SJSA1 (cell line): Measurements from ENCODE around the gene UBASH3A. TPM values are rescaled to one million over a fixed set of nuclear protein-coding genes. Genes with fewer than 3 reads are reported as not detected.
A peak's percentile ranks its signal among the peaks of the same experiment; 100 is the strongest.

ENCODE experiments used
- DNase-seq, 2 experiments: peaks; one replicate each; pipeline ENCODE4 v3.0.0-alpha.2; 2015 to 2020; ENCODE audit warnings: low spot score in 2 of 2, low read depth in 1 of 2
- H3K27ac ChIP-seq: fragments of 250-450 bp; sonication (Bioruptor Pico); 2 replicates; pipeline ENCODE4 v1.5.1; 2020; ENCODE audit warnings: mild to moderate bottlenecking, moderate library complexity
- H3K27me3 ChIP-seq: fragments of 250-450 bp; sonication (Bioruptor Pico); replicated peaks from 2 replicates; pipeline ENCODE4 v1.5.1; 2020; ENCODE audit warnings: mild to moderate bottlenecking, moderate library complexity
- H3K36me3 ChIP-seq: fragments of 250-450 bp; sonication (Bioruptor Pico); 2 replicates; pipeline ENCODE4 v1.5.1; 2020; ENCODE audit warnings: mild to moderate bottlenecking
- H3K4me1 ChIP-seq: fragments of 250-450 bp; sonication (Bioruptor Pico); replicated peaks from 2 replicates; pipeline ENCODE4 v1.6.1; 2021; ENCODE audit warnings: mild to moderate bottlenecking
- H3K4me3 ChIP-seq: fragments of 250-450 bp; sonication (Bioruptor Pico); 2 replicates; pipeline ENCODE4 v1.5.1; 2020; ENCODE audit warnings: mild to moderate bottlenecking
- H3K9me3 ChIP-seq: fragments of 250-450 bp; sonication (Bioruptor Pico); replicated peaks from 2 replicates; pipeline ENCODE4 v1.5.1; 2020; ENCODE audit warnings: mild to moderate bottlenecking
- total RNA-seq: library from RNA; depleted of rRNA; stranded (reverse); fragments of >200 nt; shearing (Covaris generic); gene quantifications from 2 replicates; pipeline ENCODE4 v1.2.3, GENCODE V29; 2014

The UBASH3A gene
- total RNA-seq, 1 experiment from 2014 or later, result not detected

DNA sequence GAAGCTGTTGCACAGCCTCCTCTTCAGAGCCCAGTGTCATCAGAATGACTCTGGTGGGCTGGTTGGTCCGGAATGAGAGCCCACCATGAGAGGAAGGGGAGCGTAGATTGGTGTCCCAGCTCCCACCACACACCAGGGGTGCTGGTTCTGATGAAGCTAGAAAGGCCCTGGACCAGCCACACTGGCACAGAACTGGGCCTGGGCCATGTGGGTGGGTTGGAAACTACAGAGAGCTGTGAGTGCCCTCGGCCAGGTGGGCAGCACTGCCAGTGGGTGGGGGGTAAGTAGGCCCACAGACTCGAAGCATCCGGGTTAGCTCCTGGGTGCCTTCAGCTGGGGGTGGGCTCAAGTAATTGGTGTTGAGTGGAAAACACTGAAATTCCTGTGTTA, 25.8 kb upstream of the UBASH3A start:
- Histone ChIP-seq H3K36me3 (no peaks in the 10 kb centered on the region), H3K27ac (no peak overlapping the region), H3K4me3 (no peak overlapping the region), H3K9me3 (0 out of 2 replicates have a peak, but pooled peaks cover 5% of the 10 kb centered on the region), H3K4me1 (no peaks in the 10 kb centered on the region), H3K27me3 (no peaks in the 10 kb centered on the region)
- DNase-seq, result no peak

DNA sequence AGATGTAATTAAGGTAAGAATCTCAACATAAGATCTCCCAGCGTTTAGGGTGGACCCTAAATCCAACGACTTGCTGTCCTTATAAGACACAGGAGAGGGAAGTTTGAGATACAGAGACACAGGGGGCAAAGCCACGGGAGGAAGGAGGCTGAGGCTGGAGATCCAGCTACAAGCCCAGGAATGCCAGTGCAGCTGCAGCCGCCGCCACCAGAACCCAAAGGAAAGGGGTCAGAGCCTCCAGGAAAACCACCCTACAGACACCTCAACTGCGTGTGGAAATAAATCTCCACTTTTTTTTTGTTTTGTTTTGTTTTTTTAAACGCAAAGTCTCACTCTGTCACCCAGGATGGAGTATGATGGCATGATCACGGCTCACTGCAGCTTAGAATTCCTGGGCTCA, 25.3 kb upstream of the UBASH3A start:
- H3K27ac ChIP-seq, result no peak overlapping the region
- 0 out of 2 replicates have a peak, but pooled peaks cover 5% of the 10 kb centered on the region for H3K9me3 ChIP-seq
- H3K27me3 ChIP-seq, result no peaks in the 10 kb centered on the region
- no peak overlapping the region for H3K4me3 ChIP-seq
- no peaks in the 10 kb centered on the region for H3K4me1 ChIP-seq
- DNase-seq, result no peak
- no peaks in the 10 kb centered on the region for H3K36me3 ChIP-seq

DNA sequence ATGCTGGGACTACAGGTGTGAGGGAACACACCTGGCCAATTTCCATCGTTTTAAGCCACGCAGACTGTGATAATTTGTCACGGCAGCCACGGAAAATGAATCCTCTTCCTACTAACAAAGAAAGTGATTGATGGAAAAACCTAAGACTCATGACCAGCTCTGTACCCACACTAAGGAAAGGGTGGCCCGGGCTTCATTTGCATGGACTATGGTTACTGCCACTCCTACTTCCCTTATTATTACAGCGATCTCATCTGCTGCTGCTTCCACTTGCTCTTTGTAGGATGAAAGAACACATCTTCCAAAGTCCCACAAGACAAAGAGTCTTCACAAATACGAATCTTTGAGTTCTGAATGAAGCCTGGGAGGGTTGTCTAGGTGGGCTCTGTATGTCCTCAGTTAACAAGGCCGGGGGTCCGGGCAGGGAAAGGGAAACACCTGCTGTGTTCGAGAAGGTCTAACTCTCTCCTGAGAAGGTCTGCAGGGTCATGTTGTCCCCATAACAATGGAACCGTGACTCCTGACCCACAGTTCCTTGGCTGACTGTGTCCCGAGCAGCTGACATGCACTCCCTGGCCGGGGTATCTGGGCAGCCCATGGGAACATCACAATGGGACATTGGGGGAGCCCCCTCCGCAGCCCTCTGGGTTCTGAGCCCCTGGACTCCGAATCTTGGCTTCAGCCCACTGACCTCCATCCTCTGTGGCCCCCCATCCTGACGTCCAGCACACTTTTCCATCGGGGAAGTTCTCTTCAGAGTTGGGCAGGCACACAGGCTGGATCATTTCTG, 24.1 kb upstream of the UBASH3A start:
- 0 out of 2 replicates have a peak, but pooled peaks cover 5% of the 10 kb centered on the region for H3K9me3 ChIP-seq
- H3K27me3 ChIP-seq, result no peaks in the 10 kb centered on the region
- no peaks in the 10 kb centered on the region for H3K4me1 ChIP-seq
- H3K4me3 ChIP-seq, result no peak overlapping the region
- H3K36me3 ChIP-seq, result no peaks in the 10 kb centered on the region
- DNase-seq, result no peak
- H3K27ac ChIP-seq, result no peak overlapping the region

DNA sequence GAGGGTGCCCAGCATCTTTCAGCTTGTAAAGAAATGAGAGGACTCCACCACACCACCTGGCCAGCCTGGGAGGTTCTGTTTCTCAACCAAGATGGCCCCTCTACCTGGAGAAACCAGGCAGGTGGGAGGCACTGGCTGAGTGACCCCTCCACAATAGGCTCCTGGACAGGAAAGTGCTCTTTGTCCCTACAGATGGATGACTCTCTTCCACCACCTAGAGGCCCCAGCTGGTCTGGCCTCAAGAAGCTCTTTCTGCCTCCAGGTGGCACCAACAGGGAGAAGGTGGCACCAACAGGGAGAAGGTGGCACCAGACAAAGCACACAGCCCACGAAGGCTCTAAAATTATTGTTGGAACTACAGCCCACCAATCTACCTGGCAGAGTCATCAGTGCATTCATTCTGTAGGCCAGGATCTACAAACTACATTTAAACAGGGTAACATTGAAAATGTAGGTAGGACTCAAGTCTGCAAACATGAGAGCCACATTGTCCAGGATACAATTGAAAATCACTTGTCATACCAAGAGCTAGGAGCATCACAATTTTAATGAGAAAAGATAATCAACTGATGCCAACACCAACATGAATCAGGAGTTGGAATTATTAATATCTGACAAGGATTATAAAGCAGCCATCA, 22.2 kb upstream of the UBASH3A start:
- Histone ChIP-seq H3K36me3 (no peaks in the 10 kb centered on the region), H3K4me3 (no peak overlapping the region), H3K27me3 (no peaks in the 10 kb centered on the region), H3K4me1 (no peaks in the 10 kb centered on the region), H3K27ac (no peak overlapping the region), H3K9me3 (0 out of 2 replicates have a peak, but pooled peaks cover 5% of the 10 kb centered on the region)
- peak in 1 of 2 experiments; percentile 46 for DNase-seq

DNA sequence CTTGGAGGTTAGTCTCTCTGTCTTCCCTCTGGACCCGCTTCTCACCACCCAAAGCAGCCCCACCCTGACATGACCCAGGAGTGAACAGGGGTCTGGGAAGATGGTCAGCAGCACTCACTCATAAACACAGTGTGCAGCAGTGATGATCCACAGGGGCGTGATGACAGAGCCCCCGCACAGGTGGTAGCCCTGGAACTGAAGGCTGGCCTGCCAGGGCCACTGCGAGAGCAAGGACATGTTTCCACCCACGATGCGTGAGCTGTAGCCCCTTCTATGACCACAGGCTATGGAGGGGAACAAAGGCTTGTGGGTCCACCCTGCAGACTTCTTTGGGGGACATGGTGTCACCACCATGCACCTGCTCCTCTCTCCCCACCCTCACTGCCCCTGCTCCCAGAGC, 20.8 kb upstream of the UBASH3A start:
- Histone ChIP-seq H3K4me3 (no peak overlapping the region), H3K4me1 (no peaks in the 10 kb centered on the region), H3K27me3 (no peaks in the 10 kb centered on the region), H3K27ac (no peak overlapping the region), H3K36me3 (no peaks in the 10 kb centered on the region), H3K9me3 (0 out of 2 replicates have a peak, but pooled peaks cover 5% of the 10 kb centered on the region)
- DNase-seq, result no peak

DNA sequence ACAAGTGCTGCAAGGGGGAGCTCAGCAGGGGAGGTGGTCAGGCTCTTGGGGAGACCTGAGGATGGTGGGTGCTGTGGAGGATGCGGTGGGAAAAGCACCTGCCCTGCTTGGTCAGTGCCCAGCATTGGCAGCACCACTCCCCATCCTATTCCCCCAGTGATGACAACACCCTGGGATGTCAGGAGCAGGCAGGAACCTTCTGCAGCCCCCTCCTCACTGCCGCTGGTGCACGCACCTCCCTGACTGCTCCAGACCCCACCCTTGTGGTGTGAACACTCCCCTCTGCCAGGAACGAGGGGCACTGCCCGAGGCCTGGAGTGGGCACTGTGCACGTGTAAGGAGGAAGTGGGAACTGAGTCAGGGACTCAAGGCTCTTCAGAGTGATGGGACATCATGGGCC, 20.4 kb upstream of the UBASH3A start:
- no peak overlapping the region for H3K27ac ChIP-seq
- H3K27me3 ChIP-seq, result no peaks in the 10 kb centered on the region
- H3K4me1 ChIP-seq, result no peaks in the 10 kb centered on the region
- no peaks in the 10 kb centered on the region for H3K36me3 ChIP-seq
- no peak for DNase-seq
- 0 out of 2 replicates have a peak, but pooled peaks cover 5% of the 10 kb centered on the region for H3K9me3 ChIP-seq
- H3K4me3 ChIP-seq, result no peak overlapping the region

DNA sequence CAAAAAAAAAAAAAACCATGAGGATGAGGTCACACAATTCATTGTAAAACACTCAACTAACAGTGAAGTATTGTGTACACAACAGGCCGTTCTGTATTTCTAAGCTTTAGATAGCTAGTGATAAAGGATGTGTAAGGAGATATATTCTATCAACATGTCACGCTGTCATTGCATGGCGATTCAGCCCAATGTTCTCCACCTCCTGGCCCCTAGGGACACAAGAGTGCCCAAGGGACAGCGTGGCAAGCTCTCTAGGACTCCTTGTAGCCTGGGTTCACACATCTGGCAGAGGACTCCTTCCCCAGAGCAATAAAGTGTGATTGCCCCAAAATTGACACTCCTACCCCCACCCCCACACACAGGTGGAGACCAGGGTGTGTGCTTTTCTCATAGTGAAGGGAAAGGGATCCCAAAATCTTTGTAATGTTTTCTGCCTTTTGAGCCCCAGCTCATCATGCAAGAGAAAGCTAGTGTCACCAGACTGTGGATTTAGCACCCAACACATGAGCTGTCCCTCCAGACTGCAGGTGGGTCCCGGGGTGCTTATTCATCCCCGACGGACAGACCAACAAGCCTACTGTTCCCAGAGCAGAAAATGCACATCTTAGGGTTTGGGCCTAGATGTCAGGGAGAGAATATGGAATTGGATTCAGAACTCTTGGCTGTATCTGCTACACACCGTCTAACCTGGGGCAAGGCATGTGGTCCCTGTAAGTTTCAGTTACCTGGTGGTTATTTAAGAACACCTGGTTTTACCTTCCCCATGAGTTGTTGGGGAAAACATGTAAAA, 19.4 kb upstream of the UBASH3A start:
- DNase-seq, result no peak
- Histone ChIP-seq H3K4me3 (no peak overlapping the region), H3K4me1 (no peaks in the 10 kb centered on the region), H3K36me3 (no peaks in the 10 kb centered on the region), H3K27ac (no peak overlapping the region), H3K27me3 (no peaks in the 10 kb centered on the region), H3K9me3 (0 out of 2 replicates have a peak, but pooled peaks cover 5% of the 10 kb centered on the region)

DNA sequence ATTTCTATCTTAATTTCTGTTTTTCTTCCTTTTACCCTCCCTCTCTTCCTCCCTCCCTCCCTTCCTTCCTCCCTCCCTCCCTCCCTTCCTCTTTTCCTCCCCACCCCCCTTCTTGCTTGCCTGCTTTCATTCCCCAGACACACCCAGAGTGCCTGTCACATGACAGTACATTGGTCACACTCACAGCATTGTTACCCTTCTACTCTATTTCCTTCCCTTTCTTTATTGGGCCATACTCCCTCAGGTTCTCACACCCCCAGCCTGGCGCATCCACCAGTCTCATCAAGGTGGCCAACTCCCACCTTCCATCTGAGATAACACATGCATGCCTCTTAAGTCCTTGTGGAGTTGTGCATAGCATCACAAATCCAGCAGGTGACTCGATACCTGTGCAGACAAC, 18.7 kb upstream of the UBASH3A start:
- no peak overlapping the region for H3K27ac ChIP-seq
- no peak overlapping the region for H3K4me3 ChIP-seq

DNA sequence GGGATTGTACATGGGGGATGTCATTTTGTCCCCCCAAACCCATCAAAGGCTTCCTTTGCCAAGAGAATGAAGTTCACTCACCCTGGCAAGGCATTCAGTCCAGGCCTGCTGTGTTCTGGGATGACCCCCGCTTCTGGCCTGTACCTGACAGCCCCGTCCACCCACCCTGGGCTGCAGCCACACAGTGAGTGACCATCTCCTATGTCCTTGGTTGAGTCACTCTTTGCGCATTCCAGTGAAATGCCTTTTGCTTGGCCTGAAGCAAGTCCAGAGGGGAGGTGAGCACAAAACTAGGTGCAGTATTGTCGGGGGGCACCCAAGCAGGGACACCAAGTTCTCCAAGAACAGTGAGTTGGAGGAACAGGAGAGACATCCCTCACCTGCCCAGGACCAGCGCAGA, 18.1 kb upstream of the UBASH3A start:
- H3K36me3 ChIP-seq, result no peaks in the 10 kb centered on the region
- H3K4me3 ChIP-seq, result no peak overlapping the region
- peaks cover 5% of the 10 kb centered on the region; the same call in 1 of the 2 replicates for H3K4me1 ChIP-seq
- no peak for DNase-seq
- no peaks in the 10 kb centered on the region for H3K27me3 ChIP-seq
- no peak overlapping the region for H3K27ac ChIP-seq
- 0 out of 2 replicates have a peak, but pooled peaks cover 5% of the 10 kb centered on the region for H3K9me3 ChIP-seq

More for the DNA sequence above, 18.7 kb upstream of the UBASH3A start:
- DNase-seq, result no peak
- Histone ChIP-seq H3K36me3 (no peaks in the 10 kb centered on the region), H3K9me3 (0 out of 2 replicates have a peak, but pooled peaks cover 5% of the 10 kb centered on the region), H3K4me1 (no peaks in the 10 kb centered on the region), H3K27me3 (no peaks in the 10 kb centered on the region)

DNA sequence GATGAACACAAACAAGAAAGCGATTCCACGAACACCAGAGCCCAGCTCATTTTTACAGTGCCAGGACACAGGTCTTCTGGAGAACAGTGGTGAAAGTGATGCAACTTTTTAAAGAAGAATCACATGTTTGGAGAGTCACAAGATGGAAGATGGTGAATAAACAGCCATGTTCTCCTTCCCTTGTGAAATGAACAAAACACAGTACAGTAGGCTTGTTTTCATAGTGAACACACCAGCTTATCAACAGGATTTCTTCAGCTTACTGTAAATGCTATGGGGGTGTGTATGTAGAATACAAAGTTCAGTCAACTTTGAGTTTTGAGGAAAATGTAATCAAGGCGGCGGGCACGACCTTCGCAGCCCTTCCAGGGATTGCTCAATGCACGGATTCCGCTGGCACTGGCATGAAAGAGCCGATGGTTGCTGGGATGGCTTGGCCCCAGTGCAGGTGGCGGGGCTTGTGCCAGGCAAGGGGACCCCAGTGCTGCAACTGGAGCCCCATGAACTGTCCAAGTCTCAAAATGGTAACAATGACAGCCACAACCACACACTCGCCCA, 17.6 kb upstream of the UBASH3A start:
- Histone ChIP-seq H3K27me3 (no peaks in the 10 kb centered on the region), H3K36me3 (no peaks in the 10 kb centered on the region), H3K9me3 (0 out of 2 replicates have a peak, but pooled peaks cover 5% of the 10 kb centered on the region), H3K27ac (no peak overlapping the region), H3K4me3 (no peak overlapping the region), H3K4me1 (peaks cover 9% of the 10 kb centered on the region; the same call in 1 of the 2 replicates)
- no peak for DNase-seq

DNA sequence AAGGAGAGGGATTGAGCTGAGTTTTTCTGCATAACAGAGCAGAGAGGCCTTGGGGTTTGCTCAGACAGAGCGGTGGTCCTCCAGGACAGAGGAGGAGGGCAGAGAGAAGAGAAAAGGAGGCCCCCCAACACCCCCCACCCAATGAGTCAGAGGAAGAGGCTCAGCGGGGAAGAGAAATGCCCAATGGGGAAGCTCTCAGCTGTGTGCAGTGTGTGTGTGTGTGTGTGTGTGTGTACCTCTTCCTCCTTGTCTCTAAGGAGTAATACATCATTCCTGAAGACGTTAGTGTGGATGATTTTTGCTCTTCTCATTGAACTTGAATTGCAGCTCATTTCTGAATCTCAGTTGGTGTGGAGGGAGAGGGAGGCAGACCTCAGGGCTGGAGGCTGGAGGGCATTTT, 16.5 kb upstream of the UBASH3A start:
- Histone ChIP-seq H3K27ac (no peak overlapping the region), H3K9me3 (no peaks in the 10 kb centered on the region), H3K27me3 (no peaks in the 10 kb centered on the region), H3K4me1 (peaks cover 9% of the 10 kb centered on the region), H3K36me3 (no peaks in the 10 kb centered on the region), H3K4me3 (no peak overlapping the region)
- DNase-seq, result no peak

DNA sequence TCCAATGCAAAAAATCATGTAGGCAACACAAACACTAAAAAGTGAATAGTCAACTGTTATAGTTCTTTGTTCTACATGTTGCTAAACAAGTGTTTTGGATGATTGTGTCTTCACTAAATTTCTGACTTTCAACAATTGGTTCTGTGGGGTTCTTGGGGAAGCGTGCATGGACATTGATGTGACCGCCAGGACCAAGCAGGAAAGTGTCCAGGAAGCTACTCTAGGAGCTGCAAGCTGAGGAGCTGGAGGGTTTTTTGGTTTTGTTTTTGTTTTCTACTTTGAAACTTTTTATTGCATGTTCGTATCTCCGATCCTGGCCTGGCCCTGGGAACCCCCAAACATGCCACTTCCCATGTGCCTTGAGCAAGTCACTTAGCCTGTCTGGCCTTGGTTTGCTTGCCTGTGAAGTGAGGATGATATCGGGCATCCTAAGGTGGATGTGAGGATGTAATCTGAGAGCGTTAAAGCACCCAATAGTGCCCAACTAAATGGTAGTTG, 15.8 kb upstream of the UBASH3A start:
- H3K4me1 ChIP-seq, result peaks cover 16% of the 10 kb centered on the region
- no peaks in the 10 kb centered on the region for H3K27me3 ChIP-seq
- H3K4me3 ChIP-seq, result no peak overlapping the region
- no peak for DNase-seq
- no peaks in the 10 kb centered on the region for H3K9me3 ChIP-seq
- H3K27ac ChIP-seq, result no peak overlapping the region
- no peaks in the 10 kb centered on the region for H3K36me3 ChIP-seq

DNA sequence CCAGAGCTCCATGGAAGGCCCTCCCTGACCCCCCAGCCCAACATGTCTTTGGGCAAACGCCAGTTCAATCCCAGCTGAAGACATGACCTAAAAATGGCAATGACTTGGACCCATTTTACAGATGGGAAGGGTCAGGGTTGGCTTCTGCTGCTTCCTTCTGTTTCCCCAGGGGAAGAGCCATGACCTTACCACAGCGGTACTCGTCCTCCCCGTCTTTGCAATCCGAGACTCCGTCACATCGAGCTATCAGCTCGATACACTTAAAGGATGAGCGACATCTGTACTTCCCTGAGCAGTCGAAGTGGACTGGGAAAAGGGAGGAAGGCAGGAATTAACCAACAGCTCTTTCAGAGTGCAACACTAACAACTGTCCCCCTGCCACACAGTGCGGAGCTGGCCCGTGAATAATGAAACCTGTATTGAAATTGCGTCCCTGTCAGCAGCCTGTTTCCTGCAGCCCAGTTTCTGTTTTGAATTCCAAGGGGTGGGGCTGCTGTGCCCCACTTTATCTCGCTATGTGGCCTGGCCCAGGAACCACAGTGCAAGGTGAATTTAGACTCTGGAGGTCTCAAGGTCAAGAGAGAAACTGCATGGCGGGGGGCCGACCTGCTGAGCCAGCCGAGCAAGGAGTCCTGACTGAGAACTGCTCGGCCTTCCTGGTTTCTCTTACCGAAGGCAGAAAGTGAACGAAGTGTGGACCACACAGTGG, 14.8 kb upstream of the UBASH3A start:
- no peaks in the 10 kb centered on the region for H3K9me3 ChIP-seq
- DNase-seq, result no peak
- H3K36me3 ChIP-seq, result no peaks in the 10 kb centered on the region
- H3K4me3 ChIP-seq, result no peak overlapping the region
- H3K27ac ChIP-seq, result no peak overlapping the region
- H3K27me3 ChIP-seq, result no peaks in the 10 kb centered on the region
- H3K4me1 ChIP-seq, result peaks cover 23% of the 10 kb centered on the region
